Nephron progenitor cell (in vitro differentiated cells): ENCODE results near the gene MAP7.
"Not testable (repeated sequence)": the region's sequence is repeated elsewhere in the genome, so short reads cannot be mapped to it uniquely, and the experiment has no call there.

Source experiments
- DNase-seq: peaks from one replicate; pipeline ENCODE4 v3.0.0; 2021
- H3K27ac Mint-ChIP-seq: 2 replicates; pipeline ENCODE4 v1.8.0; 2021; ENCODE audit warnings: mild to moderate bottlenecking, moderate library complexity, mixed read lengths
- H3K27me3 Mint-ChIP-seq: 2 replicates; pipeline ENCODE4 v1.8.0; 2021; ENCODE audit warnings: mild to moderate bottlenecking, low read depth, mixed read lengths; ENCODE audit not compliant: poor library complexity
- H3K36me3 Mint-ChIP-seq: 2 replicates; pipeline ENCODE4 v1.8.0; 2021; ENCODE audit warnings: low read depth, mixed read lengths
- H3K4me1 Mint-ChIP-seq: 2 replicates; pipeline ENCODE4 v1.8.0; 2021; ENCODE audit warnings: mixed read lengths
- H3K4me3 Mint-ChIP-seq: 2 replicates; pipeline ENCODE4 v1.8.0; 2021; ENCODE audit warnings: mild to moderate bottlenecking, moderate library complexity, mixed read lengths
- H3K9me3 Mint-ChIP-seq: 2 replicates; pipeline ENCODE4 v1.8.0; 2021; ENCODE audit warnings: mild to moderate bottlenecking, moderate library complexity, mixed read lengths
- CTCF ChIP-seq: fragments of 200-600 bp; sonication (generic); IDR thresholded peaks from 2 replicates; pipeline ENCODE4 v1.5.0; 2021; ENCODE audit warnings: antibody characterized with exemption

MAP7 gene

GRCh38 chr6:136383268-136383937 is 166.8 kb downstream of the MAP7 start:
- no peak overlapping the region for H3K27ac Mint-ChIP-seq
- H3K9me3 Mint-ChIP-seq = no peaks in the 10 kb centered on the region
- TF ChIP-seq CTCF = no peak
- no peak overlapping the region for H3K4me3 Mint-ChIP-seq
- no peaks in the 10 kb centered on the region for H3K36me3 Mint-ChIP-seq
- peaks cover 11% of the 10 kb centered on the region for H3K4me1 Mint-ChIP-seq
- no peaks in the 10 kb centered on the region for H3K27me3 Mint-ChIP-seq
- no peak for DNase-seq

GRCh38 chr6:136382676-136383252 is 167.5 kb downstream of the MAP7 start:
- H3K27ac Mint-ChIP-seq = no peak overlapping the region
- H3K36me3 Mint-ChIP-seq = no peaks in the 10 kb centered on the region
- H3K27me3 Mint-ChIP-seq = no peaks in the 10 kb centered on the region
- no peaks in the 10 kb centered on the region for H3K9me3 Mint-ChIP-seq
- no peak overlapping the region for H3K4me3 Mint-ChIP-seq
- peaks cover 11% of the 10 kb centered on the region for H3K4me1 Mint-ChIP-seq
- no peak for TF ChIP-seq CTCF
- DNase-seq = no peak

GRCh38 chr6:136378888-136379287 is 171.3 kb downstream of the MAP7 start:
- no peak for TF ChIP-seq CTCF
- Mint-ChIP-seq H3K4me3 (no peak overlapping the region), H3K4me1 (peaks cover 11% of the 10 kb centered on the region), H3K27ac (no peak overlapping the region), H3K9me3 (no peaks in the 10 kb centered on the region), H3K36me3 (no peaks in the 10 kb centered on the region), H3K27me3 (no peaks in the 10 kb centered on the region)
- no peak for DNase-seq

GRCh38 chr6:136375836-136376235 is 174.4 kb downstream of the MAP7 start:
- not testable (repeated sequence) for H3K27ac Mint-ChIP-seq, H3K27me3 Mint-ChIP-seq, DNase-seq, H3K36me3 Mint-ChIP-seq, H3K9me3 Mint-ChIP-seq, H3K4me3 Mint-ChIP-seq
- peaks cover 15% of the 10 kb centered on the region for H3K4me1 Mint-ChIP-seq

GRCh38 chr6:136371959-136372358 is 178.3 kb downstream of the MAP7 start:
- H3K27me3 Mint-ChIP-seq = no peaks in the 10 kb centered on the region

More at GRCh38 chr6:136371959-136372358, 178.3 kb downstream of the MAP7 start:
- no peaks in the 10 kb centered on the region for H3K9me3 Mint-ChIP-seq
- H3K4me1 Mint-ChIP-seq = peaks cover 21% of the 10 kb centered on the region
- no peak for TF ChIP-seq CTCF
- H3K36me3 Mint-ChIP-seq = no peaks in the 10 kb centered on the region
- no peak for DNase-seq
- no peak overlapping the region for H3K4me3 Mint-ChIP-seq
- no peak overlapping the region for H3K27ac Mint-ChIP-seq
